Dermis microvascular lymphatic vessel endothelial cell (primary cell): ENCODE measurements around the gene PTPRH. TPM values are rescaled to one million over a fixed set of nuclear protein-coding genes. Genes with fewer than 3 reads are reported as not detected.

ENCODE experiments used
- DNase-seq, 2 donors: peaks; one replicate each; pipeline versions ENCODE4 v3.0.0 to v3.0.0-alpha.2; 2010; ENCODE audit warnings: low read depth in 2 of 2
- total RNA-seq: library from RNA; depleted of rRNA; stranded (reverse); fragments of >200 nt; gene quantifications from 2 replicates; pipeline ENCODE4 v1.2.1, GENCODE V29; 2014

Gene PTPRH
- total RNA-seq, 1 donor from 2014 or later, result 0.13 TPM

DNA sequence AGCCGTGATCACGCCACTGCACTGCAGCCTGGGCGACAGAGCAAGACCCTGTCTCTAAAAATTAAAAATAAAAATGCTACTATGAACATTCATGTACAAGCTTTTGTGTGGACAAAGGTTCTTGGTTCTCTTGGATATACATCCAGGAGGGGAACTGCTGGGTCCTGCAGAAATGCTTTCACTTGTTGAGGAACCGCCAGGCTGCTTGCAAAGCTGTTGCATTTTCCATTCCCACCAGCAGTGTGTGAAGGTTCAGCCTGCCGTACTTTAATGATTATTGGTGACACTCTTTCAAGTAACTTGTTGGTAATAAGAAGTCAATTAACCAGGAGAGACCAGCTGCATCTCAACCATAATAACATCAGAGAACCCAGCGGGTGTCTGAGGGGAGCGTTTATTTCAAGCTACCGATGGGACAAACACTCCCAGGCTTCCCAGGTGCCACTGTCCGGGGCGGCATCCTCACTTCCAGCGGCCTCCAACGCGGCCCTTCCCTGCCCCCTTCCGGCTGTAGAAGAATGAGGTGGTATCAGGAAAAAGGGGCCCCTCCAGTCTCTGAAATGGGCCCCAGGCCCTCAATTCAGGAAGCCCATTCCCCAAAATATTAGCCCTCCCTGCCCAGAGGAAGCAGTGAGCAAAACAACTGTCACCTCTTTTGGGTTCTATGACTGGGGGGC, 76.7 kb downstream of the PTPRH start:
- DNase-seq, result no peak

DNA sequence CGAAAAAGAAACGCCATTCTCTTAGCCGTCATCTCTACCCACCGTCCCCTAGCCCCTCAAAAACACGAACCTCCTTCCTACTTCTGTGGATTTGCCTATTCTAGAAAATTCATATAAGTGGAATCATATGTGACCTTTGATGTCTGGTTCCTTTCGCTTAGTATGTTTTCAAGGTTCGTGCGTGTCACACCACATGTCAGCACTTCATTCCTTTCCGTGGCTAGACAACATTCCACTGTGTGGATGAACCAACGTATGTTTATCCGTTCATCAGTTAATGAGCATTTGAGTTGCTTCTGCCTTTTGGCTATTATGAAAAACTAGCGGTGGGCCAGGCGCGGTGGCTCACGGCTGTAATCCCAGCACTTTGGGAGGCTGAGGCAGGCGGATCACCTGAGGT, 77.9 kb downstream of the PTPRH start:
- no peak for DNase-seq

Other genes with a start within 250 kb of the PTPRH start
- gene NLRP2, start 243.1 kb downstream of the PTPRH start, total RNA-seq, result 4.9 TPM in 1 of 2 replicates, not detected in the other
- under 0.01 TPM in 1 of 2 replicates, not detected in the other for gene GP6, start 171.2 kb downstream of the PTPRH start, total RNA-seq
- gene RDH13, start 146.4 kb downstream of the PTPRH start, total RNA-seq, result 10.9 and 24.5 TPM in 2 replicates
- 5.7 and 8.9 TPM in 2 replicates for gene EPS8L1, start 133.6 kb downstream of the PTPRH start, total RNA-seq
- 21.1 and 34.4 TPM in 2 replicates for gene PPP1R12C, start 91.9 kb downstream of the PTPRH start, total RNA-seq
- gene TNNT1, start 60.3 kb downstream of the PTPRH start, total RNA-seq, result 0.51 and 1.7 TPM in 2 replicates
- not detected in 2 replicates for gene TNNI3, start 51.8 kb downstream of the PTPRH start, total RNA-seq
- 0.26 and 0.38 TPM in 2 replicates for gene DNAAF3, start 42.9 kb downstream of the PTPRH start, total RNA-seq
- under 0.01 TPM in 1 of 2 replicates, not detected in the other for gene SYT5, start 29.2 kb downstream of the PTPRH start, total RNA-seq
- gene TMEM86B, start 19.3 kb upstream of the PTPRH start, total RNA-seq, result 0.26 and 0.89 TPM in 2 replicates
- 19.9 and 34.9 TPM in 2 replicates for gene PPP6R1, start 49.5 kb upstream of the PTPRH start, total RNA-seq
- 19.9 and 26.8 TPM in 2 replicates for gene HSPBP1, start 70.6 kb upstream of the PTPRH start, total RNA-seq
- gene BRSK1, start 74.5 kb upstream of the PTPRH start, total RNA-seq, result 0.39 and 1.3 TPM in 2 replicates
- gene TMEM150B, start 115.8 kb upstream of the PTPRH start, total RNA-seq, result not detected in 2 replicates
- 3.2 and 4.6 TPM in 2 replicates for gene KMT5C, start 130.4 kb upstream of the PTPRH start, total RNA-seq
- gene COX6B2, start 145.2 kb upstream of the PTPRH start, total RNA-seq, result not detected in 2 replicates
- not detected in 2 replicates for gene GARIN5B, start 153.8 kb upstream of the PTPRH start, total RNA-seq
- gene IL11, start 161.0 kb upstream of the PTPRH start, total RNA-seq, result under 0.01 and 0.13 TPM in 2 replicates
- gene TMEM190, start 167.3 kb upstream of the PTPRH start, total RNA-seq, result not detected in 2 replicates
- gene TMEM238, start 174.8 kb upstream of the PTPRH start, total RNA-seq, result 0.26 and 0.63 TPM in 2 replicates
- gene RPL28, start 176.4 kb upstream of the PTPRH start, total RNA-seq, result 126 and 262 TPM in 2 replicates
- gene UBE2S, start 198.3 kb upstream of the PTPRH start, total RNA-seq, result 40.6 and 54.6 TPM in 2 replicates
- not detected in 2 replicates for gene SHISA7, start 233.8 kb upstream of the PTPRH start, total RNA-seq